Measurements from ENCODE around the gene ST8SIA1.

DNA sequence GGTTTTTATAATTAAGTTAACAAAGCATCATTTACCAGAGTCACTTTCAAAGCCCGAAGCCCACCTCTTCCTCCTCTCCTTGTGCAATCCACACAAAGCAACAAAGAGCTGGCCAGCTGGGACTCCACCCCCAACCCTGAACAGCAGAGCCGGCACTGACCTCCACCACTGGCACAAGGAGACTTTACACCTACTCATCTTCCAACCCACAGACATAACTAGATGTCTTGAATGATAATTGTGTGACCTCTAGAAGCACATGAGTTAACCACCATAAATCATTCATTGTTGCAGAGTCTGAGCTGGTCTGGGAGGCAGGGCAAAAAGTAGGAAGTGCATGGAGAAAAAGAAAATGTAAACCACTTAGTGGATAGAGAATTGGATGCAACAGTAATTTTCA is 72.2 kb downstream of the ST8SIA1 start:
- TF ChIP-seq, protein P1, sequence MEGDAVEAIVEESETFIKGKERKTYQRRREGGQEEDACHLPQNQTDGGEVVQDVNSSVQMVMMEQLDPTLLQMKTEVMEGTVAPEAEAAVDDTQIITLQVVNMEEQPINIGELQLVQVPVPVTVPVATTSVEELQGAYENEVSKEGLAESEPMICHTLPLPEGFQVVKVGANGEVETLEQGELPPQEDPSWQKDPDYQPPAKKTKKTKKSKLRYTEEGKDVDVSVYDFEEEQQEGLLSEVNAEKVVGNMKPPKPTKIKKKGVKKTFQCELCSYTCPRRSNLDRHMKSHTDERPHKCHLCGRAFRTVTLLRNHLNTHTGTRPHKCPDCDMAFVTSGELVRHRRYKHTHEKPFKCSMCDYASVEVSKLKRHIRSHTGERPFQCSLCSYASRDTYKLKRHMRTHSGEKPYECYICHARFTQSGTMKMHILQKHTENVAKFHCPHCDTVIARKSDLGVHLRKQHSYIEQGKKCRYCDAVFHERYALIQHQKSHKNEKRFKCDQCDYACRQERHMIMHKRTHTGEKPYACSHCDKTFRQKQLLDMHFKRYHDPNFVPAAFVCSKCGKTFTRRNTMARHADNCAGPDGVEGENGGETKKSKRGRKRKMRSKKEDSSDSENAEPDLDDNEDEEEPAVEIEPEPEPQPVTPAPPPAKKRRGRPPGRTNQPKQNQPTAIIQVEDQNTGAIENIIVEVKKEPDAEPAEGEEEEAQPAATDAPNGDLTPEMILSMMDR (IDR thresholded peaks at IDR 0.05): no peak
- TF ChIP-seq POLR2A (IDR thresholded peaks at IDR 0.05): no peak

Measured in right lobe of liver (tissue), 4 donors.